Measurements from ENCODE around the gene HIRA. TPM values are rescaled to one million over a fixed set of nuclear protein-coding genes. Genes with fewer than 3 reads are reported as not detected.

The HIRA gene
- total and polyA plus RNA-seq, 2 experiments from 2014 or later: 9.4 to 58.3 TPM

- H3K4me2 ChIP-seq: no peak overlapping the region
- no peak for TF ChIP-seq CTCF (conservative IDR thresholded peaks at IDR 0.05; ENCODE audit: low read depth in 2 of 2)
- TF ChIP-seq ZNF331 (CRISPR knock-in tag; IDR thresholded peaks at IDR 0.05; ENCODE audit: low read depth): no peak
- no peak for TF ChIP-seq EZH2phosphoT487 (IDR thresholded peaks at IDR 0.05; ENCODE audit: unreplicated experiment)
- TF ChIP-seq ZNF114 (CRISPR knock-in tag; IDR thresholded peaks at IDR 0.05): no peak
- no peak for TF ChIP-seq NANOG (IDR thresholded peaks at IDR 0.05; ENCODE audit: borderline replicate concordance)
- TF ChIP-seq EZH2 (IDR thresholded peaks at IDR 0.05; ENCODE audit: low read depth, unreplicated experiment): no peak
- no peak for TF ChIP-seq POLR2AphosphoS5 (IDR thresholded peaks at IDR 0.05; ENCODE audit: low read depth)
- no peaks in the 10 kb centered on the region for H4K20me1 ChIP-seq (replicated peaks; ENCODE audit: insufficient read depth)
- no peaks in the 10 kb centered on the region for H3F3A ChIP-seq (replicated peaks; ENCODE audit: low read depth)
- Mint-ChIP-seq H3K4me1 (no peaks in the 10 kb centered on the region), H3K4me3 (no peak overlapping the region), H3K27me3 (ENCODE audit: insufficient read depth, low read depth, poor library complexity) (peaks cover 23% of the 10 kb centered on the region), H3K9me3 (no peaks in the 10 kb centered on the region), H3K36me3 (ENCODE audit: low read depth) (peaks cover 72% of the 10 kb centered on the region), H3K27ac (no peak overlapping the region)
- no peaks in the 10 kb centered on the region for H3K9me2 ChIP-seq (ENCODE audit: insufficient read depth)
- H3K36me3 ChIP-seq (ENCODE audit: insufficient read depth): peaks cover 21% of the 10 kb centered on the region
- H3K27ac ChIP-seq (ENCODE audit: low read depth): no peak overlapping the region
- H3K4me3 ChIP-seq: no peak overlapping the region
- H3K27me3 ChIP-seq (ENCODE audit: insufficient read depth): no peaks in the 10 kb centered on the region
- no peak overlapping the region for H2AFZ ChIP-seq
- DNase-seq (ENCODE audit: low spot score) (no peak), ATAC-seq (no peak)
- H3K4me1 ChIP-seq (ENCODE audit: insufficient read depth): no peaks in the 10 kb centered on the region
- no peaks in the 10 kb centered on the region for H3K79me2 ChIP-seq (replicated peaks; ENCODE audit: insufficient read depth)
Measured at GRCh38 chr22:19358195-19358594, 73.3 kb downstream of the HIRA start.

DNA sequence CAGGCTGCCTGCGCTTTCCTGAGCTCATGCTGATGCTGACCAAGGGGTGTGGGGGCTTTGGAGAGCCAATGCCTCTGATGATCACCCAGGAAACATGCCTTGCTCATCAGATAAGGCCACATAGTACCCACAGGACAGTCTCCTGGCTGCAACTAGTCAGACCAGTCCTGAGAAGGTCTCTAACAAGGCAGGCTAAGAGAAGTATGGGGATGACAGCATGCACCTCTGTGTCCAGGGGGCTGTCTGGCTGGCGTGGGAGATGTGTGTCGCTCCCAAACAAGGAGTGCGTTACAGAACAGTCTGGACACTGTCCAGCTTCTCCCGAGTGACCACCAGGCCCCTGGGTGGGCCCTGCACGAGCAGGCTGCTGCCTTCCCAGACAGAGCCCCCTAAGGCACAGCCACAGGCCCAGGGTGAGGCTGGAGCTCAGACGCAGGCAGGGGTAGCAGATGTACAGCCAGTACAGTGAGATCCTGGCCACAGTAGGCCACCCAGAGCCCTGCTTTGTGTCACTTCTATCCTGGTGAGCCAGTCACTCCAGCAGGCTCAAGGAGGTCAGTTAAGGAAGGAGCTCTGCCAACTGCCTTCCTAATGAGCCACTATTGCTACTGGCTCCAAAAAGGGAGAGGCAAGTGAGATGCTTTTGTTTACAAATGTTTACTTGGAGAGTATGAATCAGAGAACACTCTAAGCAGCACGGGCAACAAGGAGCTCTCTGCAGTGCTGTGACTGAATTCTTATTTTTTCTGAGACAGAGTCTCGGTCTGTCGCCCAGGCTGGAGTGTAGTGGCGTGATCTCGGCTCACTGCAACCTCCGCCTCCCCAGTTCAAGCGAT, 74.0 kb downstream of the HIRA start:
- no peak for ATAC-seq
- TF ChIP-seq JUNB (IDR thresholded peaks at IDR 0.05; ENCODE audit: unreplicated experiment): no peak
- no peak for TF ChIP-seq ZNF331 (CRISPR knock-in tag; IDR thresholded peaks at IDR 0.05; ENCODE audit: low read depth)
- TF ChIP-seq CREB1 (CRISPR knock-in tag; IDR thresholded peaks at IDR 0.05; ENCODE audit: low read depth): no peak
- no peak for TF ChIP-seq CTCF (conservative IDR thresholded peaks at IDR 0.05; ENCODE audit: low read depth in 2 of 2)
- TF ChIP-seq, protein P1, sequence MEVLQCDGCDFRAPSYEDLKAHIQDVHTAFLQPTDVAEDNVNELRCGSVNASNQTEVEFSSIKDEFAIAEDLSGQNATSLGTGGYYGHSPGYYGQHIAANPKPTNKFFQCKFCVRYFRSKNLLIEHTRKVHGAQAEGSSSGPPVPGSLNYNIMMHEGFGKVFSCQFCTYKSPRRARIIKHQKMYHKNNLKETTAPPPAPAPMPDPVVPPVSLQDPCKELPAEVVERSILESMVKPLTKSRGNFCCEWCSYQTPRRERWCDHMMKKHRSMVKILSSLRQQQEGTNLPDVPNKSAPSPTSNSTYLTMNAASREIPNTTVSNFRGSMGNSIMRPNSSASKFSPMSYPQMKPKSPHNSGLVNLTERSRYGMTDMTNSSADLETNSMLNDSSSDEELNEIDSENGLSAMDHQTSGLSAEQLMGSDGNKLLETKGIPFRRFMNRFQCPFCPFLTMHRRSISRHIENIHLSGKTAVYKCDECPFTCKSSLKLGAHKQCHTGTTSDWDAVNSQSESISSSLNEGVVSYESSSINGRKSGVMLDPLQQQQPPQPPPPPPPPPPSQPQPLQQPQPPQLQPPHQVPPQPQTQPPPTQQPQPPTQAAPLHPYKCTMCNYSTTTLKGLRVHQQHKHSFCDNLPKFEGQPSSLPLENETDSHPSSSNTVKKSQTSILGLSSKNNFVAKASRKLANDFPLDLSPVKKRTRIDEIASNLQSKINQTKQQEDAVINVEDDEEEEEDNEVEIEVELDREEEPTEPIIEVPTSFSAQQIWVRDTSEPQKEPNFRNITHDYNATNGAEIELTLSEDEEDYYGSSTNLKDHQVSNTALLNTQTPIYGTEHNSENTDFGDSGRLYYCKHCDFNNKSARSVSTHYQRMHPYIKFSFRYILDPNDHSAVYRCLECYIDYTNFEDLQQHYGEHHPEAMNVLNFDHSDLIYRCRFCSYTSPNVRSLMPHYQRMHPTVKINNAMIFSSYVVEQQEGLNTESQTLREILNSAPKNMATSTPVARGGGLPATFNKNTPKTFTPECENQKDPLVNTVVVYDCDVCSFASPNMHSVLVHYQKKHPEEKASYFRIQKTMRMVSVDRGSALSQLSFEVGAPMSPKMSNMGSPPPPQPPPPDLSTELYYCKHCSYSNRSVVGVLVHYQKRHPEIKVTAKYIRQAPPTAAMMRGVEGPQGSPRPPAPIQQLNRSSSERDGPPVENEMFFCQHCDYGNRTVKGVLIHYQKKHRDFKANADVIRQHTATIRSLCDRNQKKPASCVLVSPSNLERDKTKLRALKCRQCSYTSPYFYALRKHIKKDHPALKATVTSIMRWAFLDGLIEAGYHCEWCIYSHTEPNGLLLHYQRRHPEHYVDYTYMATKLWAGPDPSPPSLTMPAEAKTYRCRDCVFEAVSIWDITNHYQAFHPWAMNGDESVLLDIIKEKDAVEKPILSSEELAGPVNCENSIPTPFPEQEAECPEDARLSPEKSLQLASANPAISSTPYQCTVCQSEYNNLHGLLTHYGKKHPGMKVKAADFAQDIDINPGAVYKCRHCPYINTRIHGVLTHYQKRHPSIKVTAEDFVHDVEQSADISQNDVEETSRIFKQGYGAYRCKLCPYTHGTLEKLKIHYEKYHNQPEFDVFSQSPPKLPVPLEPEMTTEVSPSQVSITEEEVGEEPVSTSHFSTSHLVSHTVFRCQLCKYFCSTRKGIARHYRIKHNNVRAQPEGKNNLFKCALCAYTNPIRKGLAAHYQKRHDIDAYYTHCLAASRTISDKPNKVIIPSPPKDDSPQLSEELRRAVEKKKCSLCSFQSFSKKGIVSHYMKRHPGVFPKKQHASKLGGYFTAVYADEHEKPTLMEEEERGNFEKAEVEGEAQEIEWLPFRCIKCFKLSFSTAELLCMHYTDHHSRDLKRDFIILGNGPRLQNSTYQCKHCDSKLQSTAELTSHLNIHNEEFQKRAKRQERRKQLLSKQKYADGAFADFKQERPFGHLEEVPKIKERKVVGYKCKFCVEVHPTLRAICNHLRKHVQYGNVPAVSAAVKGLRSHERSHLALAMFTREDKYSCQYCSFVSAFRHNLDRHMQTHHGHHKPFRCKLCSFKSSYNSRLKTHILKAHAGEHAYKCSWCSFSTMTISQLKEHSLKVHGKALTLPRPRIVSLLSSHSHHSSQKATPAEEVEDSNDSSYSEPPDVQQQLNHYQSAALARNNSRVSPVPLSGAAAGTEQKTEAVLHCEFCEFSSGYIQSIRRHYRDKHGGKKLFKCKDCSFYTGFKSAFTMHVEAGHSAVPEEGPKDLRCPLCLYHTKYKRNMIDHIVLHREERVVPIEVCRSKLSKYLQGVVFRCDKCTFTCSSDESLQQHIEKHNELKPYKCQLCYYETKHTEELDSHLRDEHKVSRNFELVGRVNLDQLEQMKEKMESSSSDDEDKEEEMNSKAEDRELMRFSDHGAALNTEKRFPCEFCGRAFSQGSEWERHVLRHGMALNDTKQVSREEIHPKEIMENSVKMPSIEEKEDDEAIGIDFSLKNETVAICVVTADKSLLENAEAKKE (CRISPR knock-in tag; IDR thresholded peaks at IDR 0.05): no peak
- TF ChIP-seq ZNF114 (CRISPR knock-in tag; IDR thresholded peaks at IDR 0.05): no peak
- no peak for TF ChIP-seq EZH2 (IDR thresholded peaks at IDR 0.05; ENCODE audit: low read depth, unreplicated experiment)
- TF ChIP-seq POLR2AphosphoS5 (IDR thresholded peaks at IDR 0.05; ENCODE audit: low read depth): no peak
- TF ChIP-seq NANOG (IDR thresholded peaks at IDR 0.05; ENCODE audit: borderline replicate concordance): no peak

More for the DNA sequence above, 74.0 kb downstream of the HIRA start:
- no peaks in the 10 kb centered on the region for H3K4me1 ChIP-seq (ENCODE audit: insufficient read depth)
- H3K9me2 ChIP-seq (ENCODE audit: insufficient read depth): no peaks in the 10 kb centered on the region
- no peaks in the 10 kb centered on the region for H3F3A ChIP-seq (replicated peaks; ENCODE audit: low read depth)
- peaks cover 20% of the 10 kb centered on the region for H3K36me3 ChIP-seq (ENCODE audit: insufficient read depth)
- H3K27me3 ChIP-seq (ENCODE audit: insufficient read depth): no peaks in the 10 kb centered on the region
- H3K4me3 ChIP-seq: no peak overlapping the region
- no peaks in the 10 kb centered on the region for H3K79me2 ChIP-seq (replicated peaks; ENCODE audit: insufficient read depth)
- H2AFZ ChIP-seq: no peak overlapping the region
- no peak for DNase-seq (ENCODE audit: low spot score)
- Mint-ChIP-seq H3K27ac (no peak overlapping the region), H3K36me3 (ENCODE audit: low read depth) (peaks cover 74% of the 10 kb centered on the region), H3K4me1 (no peaks in the 10 kb centered on the region), H3K9me3 (no peaks in the 10 kb centered on the region), H3K27me3 (ENCODE audit: insufficient read depth, low read depth, poor library complexity) (peaks cover 23% of the 10 kb centered on the region), H3K4me3 (no peak overlapping the region)
- no peaks in the 10 kb centered on the region for H4K20me1 ChIP-seq (replicated peaks; ENCODE audit: insufficient read depth)
- H3K4me2 ChIP-seq: no peak overlapping the region
- H3K27ac ChIP-seq (ENCODE audit: low read depth): no peak overlapping the region
